SU-DHL-6 (cell line): ENCODE measurements around the gene RIPK4.

Experiments used
- H2AFZ ChIP-seq: fragments of 200-600 bp; sonication (generic); 2 replicates; pipeline ENCODE4 v1.6.1; 2014; ENCODE audit warnings: low read depth, mild to moderate bottlenecking, moderate library complexity, mixed read lengths, antibody characterized with exemption, low read length; ENCODE audit not compliant: severe bottlenecking
- H3F3A ChIP-seq: fragments of 200-600 bp; shearing (Covaris generic); 2 replicates; pipeline ENCODE4 v1.6.0; 2016; ENCODE audit warnings: antibody characterized with exemption, mild to moderate bottlenecking; ENCODE audit not compliant: insufficient read depth
- H3K27ac ChIP-seq: fragments of 200-600 bp; sonication (generic); 2 replicates; pipeline ENCODE4 v1.5.1; 2016; ENCODE audit warnings: low read depth, mild to moderate bottlenecking, low read length, moderate library complexity, mixed read lengths
- H3K27me3 ChIP-seq: fragments of 200-600 bp; sonication (generic), shearing (Covaris generic); 2 replicates; pipeline ENCODE4 v1.6.0; 2014; ENCODE audit warnings: mild to moderate bottlenecking, low read length
- H3K36me3 ChIP-seq: fragments of 200-600 bp; sonication (generic); 2 replicates; pipeline ENCODE4 v1.6.1; 2014; ENCODE audit warnings: mild to moderate bottlenecking, low read length, mixed read lengths
- H3K4me2 ChIP-seq: fragments of 300-600, 200-600 bp; shearing (Covaris generic), sonication (generic); 2 replicates; pipeline ENCODE4 v1.6.0; 2014; ENCODE audit warnings: low read length, low read depth, mild to moderate bottlenecking; ENCODE audit not compliant: poor library complexity, severe bottlenecking
- H3K4me3 ChIP-seq: fragments of 200-600 bp; sonication (generic); 2 replicates; pipeline ENCODE4 v1.5.1; 2014; ENCODE audit warnings: antibody characterized with exemption, low read length, mild to moderate bottlenecking, mixed read lengths; ENCODE audit not compliant: insufficient read depth, poor library complexity, severe bottlenecking
- H3K79me2 ChIP-seq: fragments of 200-600 bp; sonication (generic); 2 replicates; pipeline ENCODE4 v1.6.1; 2014; ENCODE audit warnings: mild to moderate bottlenecking, low read length, moderate library complexity; ENCODE audit not compliant: insufficient read depth
- H3K9ac ChIP-seq: fragments of 200-600 bp; sonication (generic); 2 replicates; pipeline ENCODE4 v1.7.0; 2014; ENCODE audit warnings: mild to moderate bottlenecking, low read length
- H3K9me2 ChIP-seq: fragments of 200-600 bp; sonication (generic); replicated peaks from 2 replicates; pipeline ENCODE4 v1.6.1; 2014; ENCODE audit warnings: low read length; ENCODE audit not compliant: insufficient read depth
- H3K9me3 ChIP-seq: fragments of 200-600 bp; sonication (generic); 2 replicates; pipeline ENCODE4 v1.6.1; 2014; ENCODE audit warnings: low read length, mixed read lengths; ENCODE audit not compliant: insufficient read depth
- H4K20me1 ChIP-seq: fragments of 200-600 bp; sonication (generic); 2 replicates; pipeline ENCODE4 v1.6.1; 2014; ENCODE audit warnings: low read depth, mild to moderate bottlenecking, antibody characterized with exemption, low read length, moderate library complexity, mixed read lengths
- CTCF ChIP-seq: fragments of 200-600 bp; sonication (generic); IDR thresholded peaks from one replicate; pipeline ENCODE4 v1.5.1; 2017; ENCODE audit warnings: antibody characterized with exemption, mild to moderate bottlenecking, low read length, moderate library complexity; ENCODE audit not compliant: insufficient read depth, poor library complexity, severe bottlenecking
- EZH2phosphoT487 ChIP-seq: fragments of 200-600 bp; sonication (generic), shearing (Covaris generic); conservative IDR thresholded peaks from 2 replicates; pipeline ENCODE4 v1.6.1; 2018; ENCODE audit warnings: mild to moderate bottlenecking, antibody characterized with exemption, low read length, moderate library complexity, mixed read lengths

RIPK4 gene

GRCh38 chr21:41765420-41765821 is 1.4 kb downstream of the RIPK4 start:
- no peak overlapping the region for H3K4me3 ChIP-seq
- TF ChIP-seq CTCF, result no peak
- no peak for TF ChIP-seq EZH2phosphoT487
- no peaks in the 10 kb centered on the region for H3K79me2 ChIP-seq
- no peaks in the 10 kb centered on the region for H3K9me3 ChIP-seq
- H3K9me2 ChIP-seq, result no peaks in the 10 kb centered on the region
- no peaks in the 10 kb centered on the region for H3K36me3 ChIP-seq
- no peak overlapping the region for H3K9ac ChIP-seq
- no peak overlapping the region for H2AFZ ChIP-seq
- no peak overlapping the region for H3K27ac ChIP-seq
- H3K4me2 ChIP-seq, result no peak overlapping the region
- H3F3A ChIP-seq, result no peaks in the 10 kb centered on the region
- no peaks in the 10 kb centered on the region for H3K27me3 ChIP-seq
- H4K20me1 ChIP-seq, result no peaks in the 10 kb centered on the region

GRCh38 chr21:41764558-41765419 is 2.1 kb downstream of the RIPK4 start:
- no peaks in the 10 kb centered on the region for H3K9me3 ChIP-seq
- TF ChIP-seq CTCF (no peak), EZH2phosphoT487 (no peak)
- no peak overlapping the region for H3K4me2 ChIP-seq
- H3K27me3 ChIP-seq, result no peaks in the 10 kb centered on the region
- H3K9ac ChIP-seq, result no peak overlapping the region
- H2AFZ ChIP-seq, result no peak overlapping the region
- no peak overlapping the region for H3K27ac ChIP-seq
- no peaks in the 10 kb centered on the region for H4K20me1 ChIP-seq
- no peaks in the 10 kb centered on the region for H3K9me2 ChIP-seq
- no peaks in the 10 kb centered on the region for H3F3A ChIP-seq
- no peaks in the 10 kb centered on the region for H3K79me2 ChIP-seq
- H3K36me3 ChIP-seq, result no peaks in the 10 kb centered on the region
- H3K4me3 ChIP-seq, result no peak overlapping the region

- H2AFZ ChIP-seq, result no peak overlapping the region
- H3K9ac ChIP-seq, result no peak overlapping the region
- TF ChIP-seq CTCF (no peak), EZH2phosphoT487 (no peak)
- no peaks in the 10 kb centered on the region for H3K36me3 ChIP-seq
- H3K4me2 ChIP-seq, result no peak overlapping the region
- no peaks in the 10 kb centered on the region for H3K79me2 ChIP-seq
- H3K9me2 ChIP-seq, result no peaks in the 10 kb centered on the region
- no peaks in the 10 kb centered on the region for H4K20me1 ChIP-seq
- no peaks in the 10 kb centered on the region for H3F3A ChIP-seq
- H3K27me3 ChIP-seq, result no peaks in the 10 kb centered on the region
- no peak overlapping the region for H3K27ac ChIP-seq
- H3K9me3 ChIP-seq, result no peaks in the 10 kb centered on the region
- no peak overlapping the region for H3K4me3 ChIP-seq
Observed at GRCh38 chr21:41763996-41764395, 2.9 kb downstream of the RIPK4 start.
